WTC11 (cell line): ENCODE results near the gene ROR2. TPM values are rescaled to one million over a fixed set of nuclear protein-coding genes. Genes with fewer than 3 reads are reported as not detected.

Source experiments
- ATAC-seq: fragments of 200-7000 bp; cut with Tn5 transposase; 2 replicates; pipeline ENCODE4 v1.10.0; 2021; ENCODE audit warnings: mild to moderate bottlenecking, moderate library complexity
- CTCF ChIA-PET: fragments of 300-600 bp; sonication (Branson Sonifier 250); formaldehyde crosslinking; loops from one replicate; lab custom pipeline; 2021; ENCODE audit warnings: antibody characterized with exemption; lab: Charles Lee
- POLR2A ChIA-PET: fragments of 350-600 bp; sonication (Branson Sonifier 250); formaldehyde crosslinking; loops from one replicate; lab custom pipeline; 2021; ENCODE audit warnings: antibody characterized with exemption; lab: Charles Lee
- DNase-seq: peaks from one replicate; pipeline ENCODE4 v3.0.0; 2021; ENCODE audit warnings: low spot score
- H3K27ac Mint-ChIP-seq: 2 replicates; pipeline ENCODE4 v1.8.0; 2021; ENCODE audit warnings: mixed read lengths
- H3K27me3 Mint-ChIP-seq: 2 replicates; pipeline ENCODE4 v1.8.0; 2021; ENCODE audit warnings: low read depth, mild to moderate bottlenecking, moderate library complexity, mixed read lengths
- H3K36me3 Mint-ChIP-seq: 2 replicates; pipeline ENCODE4 v1.8.0; 2021; ENCODE audit warnings: mixed read lengths
- H3K4me1 Mint-ChIP-seq: 2 replicates; pipeline ENCODE4 v1.8.0; 2022; ENCODE audit warnings: mixed read lengths
- H3K4me3 Mint-ChIP-seq: 2 replicates; pipeline ENCODE4 v1.8.0; 2021; ENCODE audit warnings: mild to moderate bottlenecking, moderate library complexity, mixed read lengths
- H3K9me3 Mint-ChIP-seq: 2 replicates; pipeline ENCODE4 v1.8.0; 2021; ENCODE audit warnings: mixed read lengths
- CREM ChIP-seq: sonication (generic); formaldehyde crosslinking; IDR thresholded peaks from 2 replicates; pipeline ENCODE4 v1.8.1; 2022; ENCODE audit warnings: mild to moderate bottlenecking, missing genetic modification reagents, moderate library complexity
- JUN ChIP-seq: sonication (generic); formaldehyde crosslinking; IDR thresholded peaks from 2 replicates; pipeline ENCODE4 v1.8.0; 2023; ENCODE audit warnings: mild to moderate bottlenecking, missing genetic modification reagents
- NFATC4 ChIP-seq: fragments of 250-450 bp; sonication (Bioruptor Pico); IDR thresholded peaks from 2 replicates; pipeline ENCODE4 v1.9.0; 2021; ENCODE audit warnings: mild to moderate bottlenecking
- NR1H2 ChIP-seq: sonication (generic); formaldehyde crosslinking; IDR thresholded peaks from 2 replicates; pipeline ENCODE4 v1.9.0; 2021; ENCODE audit warnings: mild to moderate bottlenecking, moderate library complexity, missing genetic modification reagents
- TEAD4 ChIP-seq: sonication (generic); formaldehyde crosslinking; IDR thresholded peaks from 2 replicates; pipeline ENCODE4 v1.8.0; 2022; ENCODE audit warnings: mild to moderate bottlenecking, missing genetic modification reagents
- ZNF138 ChIP-seq: sonication (generic); formaldehyde crosslinking; conservative IDR thresholded peaks from 2 replicates; pipeline ENCODE4 v1.8.1; 2022; ENCODE audit warnings: mild to moderate bottlenecking, moderate library complexity, missing genetic modification reagents
- ZNF263 ChIP-seq: sonication (generic); formaldehyde crosslinking; IDR thresholded peaks from 2 replicates; pipeline ENCODE4 v1.8.1; 2022; ENCODE audit warnings: low read depth, mild to moderate bottlenecking, moderate library complexity, missing genetic modification reagents
- ZNF423 ChIP-seq: fragments of 250-450 bp; sonication (Bioruptor Pico); IDR thresholded peaks from 2 replicates; pipeline ENCODE4 v2.1.2; 2022; ENCODE audit warnings: mild to moderate bottlenecking, moderate library complexity
- total RNA-seq: library from RNA; stranded (reverse); gene quantifications from 3 replicates; pipeline ENCODE4 v1.2.3, GENCODE V29; 2021
- TF ChIP-seq, protein P1 (sequence below): fragments of 250-450 bp; sonication (Bioruptor Pico); conservative IDR thresholded peaks from 2 replicates; pipeline ENCODE4 v1.9.0; 2021; ENCODE audit warnings: mild to moderate bottlenecking
- TF ChIP-seq, protein P2 (sequence below): sonication (generic); formaldehyde crosslinking; IDR thresholded peaks from 2 replicates; pipeline ENCODE4 v1.8.1; 2023; ENCODE audit warnings: mild to moderate bottlenecking, missing genetic modification reagents, borderline replicate concordance
- TF ChIP-seq, protein P3 (sequence below): sonication (generic); formaldehyde crosslinking; IDR thresholded peaks from 2 replicates; pipeline ENCODE4 v1.8.1; 2022; ENCODE audit warnings: low read depth, mild to moderate bottlenecking, moderate library complexity, missing genetic modification reagents, borderline replicate concordance
- TF ChIP-seq, protein P4 (sequence below): fragments of 200-600 bp; IDR thresholded peaks from 2 replicates; pipeline ENCODE4 v1.8.0; 2022; ENCODE audit warnings: antibody characterized with exemption
- TF ChIP-seq, protein P5 (sequence below): sonication (generic); formaldehyde crosslinking; IDR thresholded peaks from 2 replicates; pipeline ENCODE4 v1.8.0; 2022; ENCODE audit warnings: missing genetic modification reagents
- TF ChIP-seq, protein P6 (sequence below): sonication (generic); formaldehyde crosslinking; IDR thresholded peaks from 2 replicates; pipeline ENCODE4 v1.8.1; 2022; ENCODE audit warnings: mild to moderate bottlenecking, missing genetic modification reagents, moderate library complexity, borderline replicate concordance
- TF ChIP-seq, protein P7 (sequence below): sonication (generic); formaldehyde crosslinking; IDR thresholded peaks from 2 replicates; pipeline ENCODE4 v1.8.0; 2023; ENCODE audit warnings: missing genetic modification reagents, mild to moderate bottlenecking, borderline replicate concordance

ROR2 gene
- total RNA-seq, 1 experiment from 2014 or later, result 19.8 TPM

DNA sequence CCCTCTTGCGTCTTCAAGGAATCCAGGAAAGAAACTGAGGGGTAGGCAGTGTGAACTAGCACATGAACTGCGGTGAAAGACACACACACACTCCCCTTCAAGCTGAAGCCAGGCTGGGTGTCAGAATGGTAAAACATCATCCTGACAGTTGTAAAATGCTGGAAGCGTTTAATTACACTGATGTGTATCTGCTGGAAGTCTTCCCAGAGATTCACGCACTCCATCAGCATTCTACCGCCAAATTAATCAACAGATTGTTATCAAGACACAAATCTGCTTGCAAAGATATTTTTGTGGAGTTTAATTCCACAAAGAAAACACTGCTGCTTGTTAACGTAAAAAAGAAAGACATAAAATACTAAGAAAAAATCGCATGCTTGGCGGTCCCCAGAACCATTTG lies 285.4 kb downstream of the ROR2 start (continued):
- TF ChIP-seq CREM (CRISPR knock-in tag) (no peak), ZNF263 (CRISPR knock-in tag) (no peak)
- TF ChIP-seq, protein P1, sequence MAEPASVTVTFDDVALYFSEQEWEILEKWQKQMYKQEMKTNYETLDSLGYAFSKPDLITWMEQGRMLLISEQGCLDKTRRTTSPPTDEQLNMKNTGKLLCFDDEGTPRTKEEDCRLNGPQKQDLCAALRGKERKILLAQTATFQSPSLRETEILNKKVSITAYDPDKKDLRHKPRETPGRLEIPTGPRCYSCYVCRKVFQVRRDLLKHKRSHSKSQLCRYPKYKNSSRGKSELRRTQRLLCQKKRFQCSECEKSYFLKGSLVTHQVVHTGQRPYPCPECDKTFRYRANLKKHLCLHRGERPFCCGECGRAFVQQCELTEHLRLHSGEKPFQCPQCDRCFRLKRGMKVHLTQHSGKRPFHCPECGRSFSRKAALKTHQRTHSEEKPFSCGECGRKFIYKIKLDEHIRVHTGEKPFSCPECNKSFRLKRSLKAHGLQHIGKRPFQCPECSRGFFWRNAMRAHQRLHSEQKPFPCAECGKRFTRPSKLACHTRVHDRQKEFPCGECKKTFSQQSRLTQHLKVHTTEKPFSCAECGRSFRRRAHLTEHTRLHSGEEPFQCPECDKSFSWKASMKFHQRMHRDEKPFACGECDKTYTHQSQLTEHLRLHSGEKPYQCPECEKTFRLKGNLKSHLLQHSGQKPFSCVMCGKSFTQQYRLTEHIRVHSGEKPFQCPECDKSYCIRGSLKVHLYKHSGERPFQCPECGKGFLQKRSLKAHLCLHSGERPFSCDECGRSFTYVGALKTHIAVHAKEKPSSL (CRISPR knock-in tag), result no peak
- TF ChIP-seq, protein P2, sequence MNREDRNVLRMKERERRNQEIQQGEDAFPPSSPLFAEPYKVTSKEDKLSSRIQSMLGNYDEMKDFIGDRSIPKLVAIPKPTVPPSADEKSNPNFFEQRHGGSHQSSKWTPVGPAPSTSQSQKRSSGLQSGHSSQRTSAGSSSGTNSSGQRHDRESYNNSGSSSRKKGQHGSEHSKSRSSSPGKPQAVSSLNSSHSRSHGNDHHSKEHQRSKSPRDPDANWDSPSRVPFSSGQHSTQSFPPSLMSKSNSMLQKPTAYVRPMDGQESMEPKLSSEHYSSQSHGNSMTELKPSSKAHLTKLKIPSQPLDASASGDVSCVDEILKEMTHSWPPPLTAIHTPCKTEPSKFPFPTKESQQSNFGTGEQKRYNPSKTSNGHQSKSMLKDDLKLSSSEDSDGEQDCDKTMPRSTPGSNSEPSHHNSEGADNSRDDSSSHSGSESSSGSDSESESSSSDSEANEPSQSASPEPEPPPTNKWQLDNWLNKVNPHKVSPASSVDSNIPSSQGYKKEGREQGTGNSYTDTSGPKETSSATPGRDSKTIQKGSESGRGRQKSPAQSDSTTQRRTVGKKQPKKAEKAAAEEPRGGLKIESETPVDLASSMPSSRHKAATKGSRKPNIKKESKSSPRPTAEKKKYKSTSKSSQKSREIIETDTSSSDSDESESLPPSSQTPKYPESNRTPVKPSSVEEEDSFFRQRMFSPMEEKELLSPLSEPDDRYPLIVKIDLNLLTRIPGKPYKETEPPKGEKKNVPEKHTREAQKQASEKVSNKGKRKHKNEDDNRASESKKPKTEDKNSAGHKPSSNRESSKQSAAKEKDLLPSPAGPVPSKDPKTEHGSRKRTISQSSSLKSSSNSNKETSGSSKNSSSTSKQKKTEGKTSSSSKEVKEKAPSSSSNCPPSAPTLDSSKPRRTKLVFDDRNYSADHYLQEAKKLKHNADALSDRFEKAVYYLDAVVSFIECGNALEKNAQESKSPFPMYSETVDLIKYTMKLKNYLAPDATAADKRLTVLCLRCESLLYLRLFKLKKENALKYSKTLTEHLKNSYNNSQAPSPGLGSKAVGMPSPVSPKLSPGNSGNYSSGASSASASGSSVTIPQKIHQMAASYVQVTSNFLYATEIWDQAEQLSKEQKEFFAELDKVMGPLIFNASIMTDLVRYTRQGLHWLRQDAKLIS, result no peak
- TF ChIP-seq, protein P3, sequence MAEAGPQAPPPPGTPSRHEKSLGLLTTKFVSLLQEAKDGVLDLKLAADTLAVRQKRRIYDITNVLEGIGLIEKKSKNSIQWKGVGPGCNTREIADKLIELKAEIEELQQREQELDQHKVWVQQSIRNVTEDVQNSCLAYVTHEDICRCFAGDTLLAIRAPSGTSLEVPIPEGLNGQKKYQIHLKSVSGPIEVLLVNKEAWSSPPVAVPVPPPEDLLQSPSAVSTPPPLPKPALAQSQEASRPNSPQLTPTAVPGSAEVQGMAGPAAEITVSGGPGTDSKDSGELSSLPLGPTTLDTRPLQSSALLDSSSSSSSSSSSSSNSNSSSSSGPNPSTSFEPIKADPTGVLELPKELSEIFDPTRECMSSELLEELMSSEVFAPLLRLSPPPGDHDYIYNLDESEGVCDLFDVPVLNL (CRISPR knock-in tag), result no peak
- TF ChIP-seq, protein P4, sequence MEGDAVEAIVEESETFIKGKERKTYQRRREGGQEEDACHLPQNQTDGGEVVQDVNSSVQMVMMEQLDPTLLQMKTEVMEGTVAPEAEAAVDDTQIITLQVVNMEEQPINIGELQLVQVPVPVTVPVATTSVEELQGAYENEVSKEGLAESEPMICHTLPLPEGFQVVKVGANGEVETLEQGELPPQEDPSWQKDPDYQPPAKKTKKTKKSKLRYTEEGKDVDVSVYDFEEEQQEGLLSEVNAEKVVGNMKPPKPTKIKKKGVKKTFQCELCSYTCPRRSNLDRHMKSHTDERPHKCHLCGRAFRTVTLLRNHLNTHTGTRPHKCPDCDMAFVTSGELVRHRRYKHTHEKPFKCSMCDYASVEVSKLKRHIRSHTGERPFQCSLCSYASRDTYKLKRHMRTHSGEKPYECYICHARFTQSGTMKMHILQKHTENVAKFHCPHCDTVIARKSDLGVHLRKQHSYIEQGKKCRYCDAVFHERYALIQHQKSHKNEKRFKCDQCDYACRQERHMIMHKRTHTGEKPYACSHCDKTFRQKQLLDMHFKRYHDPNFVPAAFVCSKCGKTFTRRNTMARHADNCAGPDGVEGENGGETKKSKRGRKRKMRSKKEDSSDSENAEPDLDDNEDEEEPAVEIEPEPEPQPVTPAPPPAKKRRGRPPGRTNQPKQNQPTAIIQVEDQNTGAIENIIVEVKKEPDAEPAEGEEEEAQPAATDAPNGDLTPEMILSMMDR, result no peak

DNA sequence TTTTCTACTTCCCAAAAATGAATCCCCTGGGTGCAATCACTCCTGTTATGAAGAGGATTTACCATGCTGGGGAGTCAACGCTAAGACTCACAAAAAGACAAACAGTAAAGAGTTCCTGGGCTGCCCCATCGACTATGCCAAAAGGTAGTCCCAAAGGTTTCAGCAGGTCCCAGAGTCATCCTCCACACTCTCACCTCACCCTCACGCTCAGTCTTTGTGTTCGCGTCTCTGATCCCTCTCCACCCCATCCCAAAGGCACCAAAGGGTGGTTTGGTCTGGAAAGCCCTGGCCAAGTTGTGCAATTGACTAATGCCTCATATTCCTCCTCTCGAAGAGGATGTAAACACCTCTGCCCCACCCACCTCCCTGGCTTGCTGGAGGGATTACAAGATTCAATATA lies 286.2 kb downstream of the ROR2 start:
- no peak overlapping the region for H3K4me3 Mint-ChIP-seq
- POLR2A ChIA-PET, result no interaction called here
- no peak for DNase-seq
- H3K36me3 Mint-ChIP-seq, result no peaks in the 10 kb centered on the region
- TF ChIP-seq ZNF138, result no peak
- TF ChIP-seq NFATC4 (CRISPR knock-in tag), result no peak
- H3K27me3 Mint-ChIP-seq, result no peaks in the 10 kb centered on the region; the same call in 1 of the 2 replicates
- CTCF ChIA-PET, result interaction anchor here (0.6 to 1.4 kb wide), 2 partner anchors 63 to 281 kb away, joined by 3 to 4 read pairs; no protein-coding TSS in a partner anchor
- peaks cover 14% of the 10 kb centered on the region for H3K4me1 Mint-ChIP-seq
- no peak for ATAC-seq
- H3K9me3 Mint-ChIP-seq, result no peaks in the 10 kb centered on the region
- H3K27ac Mint-ChIP-seq, result no peak overlapping the region

DNA sequence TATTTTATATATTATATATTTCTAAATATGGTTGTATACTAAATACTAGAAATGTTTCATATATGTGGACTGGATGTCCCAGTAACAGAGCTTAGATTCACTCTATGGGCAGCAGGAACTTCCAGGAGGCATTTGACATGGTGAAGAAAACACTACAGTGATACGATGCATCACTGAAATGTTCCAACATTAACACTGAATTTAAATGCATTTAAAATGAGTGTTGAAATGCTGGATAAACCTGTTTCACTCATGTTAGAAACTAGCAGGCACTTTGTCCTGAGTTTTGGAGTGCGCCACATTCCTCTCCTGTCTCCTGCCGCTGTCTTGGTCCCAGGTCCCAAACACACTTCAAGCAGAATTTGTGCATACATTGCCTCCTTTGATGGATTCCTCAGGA lies 288.6 kb downstream of the ROR2 start:
- ATAC-seq, result no peak
- Mint-ChIP-seq H3K9me3 (no peaks in the 10 kb centered on the region), H3K27me3 (no peaks in the 10 kb centered on the region; the same call in 1 of the 2 replicates), H3K36me3 (no peaks in the 10 kb centered on the region), H3K4me3 (no peak overlapping the region), H3K27ac (no peak overlapping the region), H3K4me1 (peaks cover 14% of the 10 kb centered on the region)
- no peak for DNase-seq
- CTCF ChIA-PET, result no interaction called here
- POLR2A ChIA-PET, result no interaction called here
- TF ChIP-seq JUN (CRISPR knock-in tag) (no peak), TEAD4 (CRISPR knock-in tag) (no peak), NR1H2 (CRISPR knock-in tag) (no peak), ZNF423 (no peak)
- TF ChIP-seq, protein P5, sequence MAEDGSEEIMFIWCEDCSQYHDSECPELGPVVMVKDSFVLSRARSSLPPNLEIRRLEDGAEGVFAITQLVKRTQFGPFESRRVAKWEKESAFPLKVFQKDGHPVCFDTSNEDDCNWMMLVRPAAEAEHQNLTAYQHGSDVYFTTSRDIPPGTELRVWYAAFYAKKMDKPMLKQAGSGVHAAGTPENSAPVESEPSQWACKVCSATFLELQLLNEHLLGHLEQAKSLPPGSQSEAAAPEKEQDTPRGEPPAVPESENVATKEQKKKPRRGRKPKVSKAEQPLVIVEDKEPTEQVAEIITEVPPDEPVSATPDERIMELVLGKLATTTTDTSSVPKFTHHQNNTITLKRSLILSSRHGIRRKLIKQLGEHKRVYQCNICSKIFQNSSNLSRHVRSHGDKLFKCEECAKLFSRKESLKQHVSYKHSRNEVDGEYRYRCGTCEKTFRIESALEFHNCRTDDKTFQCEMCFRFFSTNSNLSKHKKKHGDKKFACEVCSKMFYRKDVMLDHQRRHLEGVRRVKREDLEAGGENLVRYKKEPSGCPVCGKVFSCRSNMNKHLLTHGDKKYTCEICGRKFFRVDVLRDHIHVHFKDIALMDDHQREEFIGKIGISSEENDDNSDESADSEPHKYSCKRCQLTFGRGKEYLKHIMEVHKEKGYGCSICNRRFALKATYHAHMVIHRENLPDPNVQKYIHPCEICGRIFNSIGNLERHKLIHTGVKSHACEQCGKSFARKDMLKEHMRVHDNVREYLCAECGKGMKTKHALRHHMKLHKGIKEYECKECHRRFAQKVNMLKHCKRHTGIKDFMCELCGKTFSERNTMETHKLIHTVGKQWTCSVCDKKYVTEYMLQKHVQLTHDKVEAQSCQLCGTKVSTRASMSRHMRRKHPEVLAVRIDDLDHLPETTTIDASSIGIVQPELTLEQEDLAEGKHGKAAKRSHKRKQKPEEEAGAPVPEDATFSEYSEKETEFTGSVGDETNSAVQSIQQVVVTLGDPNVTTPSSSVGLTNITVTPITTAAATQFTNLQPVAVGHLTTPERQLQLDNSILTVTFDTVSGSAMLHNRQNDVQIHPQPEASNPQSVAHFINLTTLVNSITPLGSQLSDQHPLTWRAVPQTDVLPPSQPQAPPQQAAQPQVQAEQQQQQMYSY (CRISPR knock-in tag), result no peak
- TF ChIP-seq, protein P6, sequence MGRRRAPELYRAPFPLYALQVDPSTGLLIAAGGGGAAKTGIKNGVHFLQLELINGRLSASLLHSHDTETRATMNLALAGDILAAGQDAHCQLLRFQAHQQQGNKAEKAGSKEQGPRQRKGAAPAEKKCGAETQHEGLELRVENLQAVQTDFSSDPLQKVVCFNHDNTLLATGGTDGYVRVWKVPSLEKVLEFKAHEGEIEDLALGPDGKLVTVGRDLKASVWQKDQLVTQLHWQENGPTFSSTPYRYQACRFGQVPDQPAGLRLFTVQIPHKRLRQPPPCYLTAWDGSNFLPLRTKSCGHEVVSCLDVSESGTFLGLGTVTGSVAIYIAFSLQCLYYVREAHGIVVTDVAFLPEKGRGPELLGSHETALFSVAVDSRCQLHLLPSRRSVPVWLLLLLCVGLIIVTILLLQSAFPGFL, result no peak
- TF ChIP-seq, protein P7, sequence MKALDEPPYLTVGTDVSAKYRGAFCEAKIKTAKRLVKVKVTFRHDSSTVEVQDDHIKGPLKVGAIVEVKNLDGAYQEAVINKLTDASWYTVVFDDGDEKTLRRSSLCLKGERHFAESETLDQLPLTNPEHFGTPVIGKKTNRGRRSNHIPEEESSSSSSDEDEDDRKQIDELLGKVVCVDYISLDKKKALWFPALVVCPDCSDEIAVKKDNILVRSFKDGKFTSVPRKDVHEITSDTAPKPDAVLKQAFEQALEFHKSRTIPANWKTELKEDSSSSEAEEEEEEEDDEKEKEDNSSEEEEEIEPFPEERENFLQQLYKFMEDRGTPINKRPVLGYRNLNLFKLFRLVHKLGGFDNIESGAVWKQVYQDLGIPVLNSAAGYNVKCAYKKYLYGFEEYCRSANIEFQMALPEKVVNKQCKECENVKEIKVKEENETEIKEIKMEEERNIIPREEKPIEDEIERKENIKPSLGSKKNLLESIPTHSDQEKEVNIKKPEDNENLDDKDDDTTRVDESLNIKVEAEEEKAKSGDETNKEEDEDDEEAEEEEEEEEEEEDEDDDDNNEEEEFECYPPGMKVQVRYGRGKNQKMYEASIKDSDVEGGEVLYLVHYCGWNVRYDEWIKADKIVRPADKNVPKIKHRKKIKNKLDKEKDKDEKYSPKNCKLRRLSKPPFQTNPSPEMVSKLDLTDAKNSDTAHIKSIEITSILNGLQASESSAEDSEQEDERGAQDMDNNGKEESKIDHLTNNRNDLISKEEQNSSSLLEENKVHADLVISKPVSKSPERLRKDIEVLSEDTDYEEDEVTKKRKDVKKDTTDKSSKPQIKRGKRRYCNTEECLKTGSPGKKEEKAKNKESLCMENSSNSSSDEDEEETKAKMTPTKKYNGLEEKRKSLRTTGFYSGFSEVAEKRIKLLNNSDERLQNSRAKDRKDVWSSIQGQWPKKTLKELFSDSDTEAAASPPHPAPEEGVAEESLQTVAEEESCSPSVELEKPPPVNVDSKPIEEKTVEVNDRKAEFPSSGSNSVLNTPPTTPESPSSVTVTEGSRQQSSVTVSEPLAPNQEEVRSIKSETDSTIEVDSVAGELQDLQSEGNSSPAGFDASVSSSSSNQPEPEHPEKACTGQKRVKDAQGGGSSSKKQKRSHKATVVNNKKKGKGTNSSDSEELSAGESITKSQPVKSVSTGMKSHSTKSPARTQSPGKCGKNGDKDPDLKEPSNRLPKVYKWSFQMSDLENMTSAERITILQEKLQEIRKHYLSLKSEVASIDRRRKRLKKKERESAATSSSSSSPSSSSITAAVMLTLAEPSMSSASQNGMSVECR (CRISPR knock-in tag), result no peak
